Memory B cell (primary cell): ENCODE data around the gene THAP2.
"Not testable (repeated sequence)": the region's sequence is repeated elsewhere in the genome, so short reads cannot be mapped to it uniquely, and the experiment has no call there.

Experiments used
- ATAC-seq: fragments of 150-1000 bp; cut with Tn5 transposase; 2 replicates; pipeline ENCODE4 v1.10.0; 2021; ENCODE audit warnings: low read depth, mild to moderate bottlenecking, moderate library complexity
- DNase-seq, 2 donors: peaks; one replicate each; pipeline ENCODE4 v3.0.0; 2022; ENCODE audit warnings: low spot score in 2 of 2
- H3K27ac Mint-ChIP-seq: one replicate; pipeline ENCODE4 v1.8.0; 2022; ENCODE audit warnings: mild to moderate bottlenecking, moderate library complexity, mixed read lengths
- H3K27me3 Mint-ChIP-seq: one replicate; pipeline ENCODE4 v1.8.0; 2022; ENCODE audit warnings: mixed read lengths
- H3K36me3 Mint-ChIP-seq: one replicate; pipeline ENCODE4 v1.8.0; 2022; ENCODE audit warnings: mild to moderate bottlenecking, mixed read lengths
- H3K4me1 Mint-ChIP-seq: one replicate; pipeline ENCODE4 v1.8.0; 2022; ENCODE audit warnings: mixed read lengths
- H3K4me3 Mint-ChIP-seq: one replicate; pipeline ENCODE4 v1.8.0; 2022; ENCODE audit warnings: mild to moderate bottlenecking, moderate library complexity, mixed read lengths
- H3K9me3 Mint-ChIP-seq: one replicate; pipeline ENCODE4 v1.8.0; 2022; ENCODE audit warnings: mixed read lengths

THAP2 gene

DNA sequence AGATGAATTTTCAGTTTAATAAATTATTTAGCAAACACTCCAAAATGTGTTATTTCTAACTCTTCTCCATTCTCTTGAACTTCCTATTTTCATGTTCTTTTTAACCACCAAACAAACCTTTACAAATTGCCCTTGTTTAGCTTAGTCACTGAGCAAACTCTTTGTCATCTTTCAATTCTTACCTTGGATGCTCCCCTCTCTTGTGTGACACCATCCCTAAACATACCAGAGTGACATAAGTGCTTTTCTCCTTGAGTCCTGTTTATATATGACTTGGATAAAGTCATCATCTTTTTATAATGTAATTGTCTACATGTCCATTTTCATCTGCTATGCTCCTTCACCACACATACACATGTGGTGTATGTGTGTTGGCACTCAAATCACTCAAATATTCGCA lies 18.4 kb downstream of the THAP2 start:
- no peaks in the 10 kb centered on the region for H3K9me3 Mint-ChIP-seq
- no peaks in the 10 kb centered on the region for H3K27me3 Mint-ChIP-seq
- ATAC-seq = no peak
- no peak overlapping the region for H3K4me3 Mint-ChIP-seq
- H3K4me1 Mint-ChIP-seq = peaks cover 2% of the 10 kb centered on the region
- no peaks in the 10 kb centered on the region for H3K36me3 Mint-ChIP-seq
- DNase-seq = no peak
- peak overlapping the region; percentile 1 for H3K27ac Mint-ChIP-seq

DNA sequence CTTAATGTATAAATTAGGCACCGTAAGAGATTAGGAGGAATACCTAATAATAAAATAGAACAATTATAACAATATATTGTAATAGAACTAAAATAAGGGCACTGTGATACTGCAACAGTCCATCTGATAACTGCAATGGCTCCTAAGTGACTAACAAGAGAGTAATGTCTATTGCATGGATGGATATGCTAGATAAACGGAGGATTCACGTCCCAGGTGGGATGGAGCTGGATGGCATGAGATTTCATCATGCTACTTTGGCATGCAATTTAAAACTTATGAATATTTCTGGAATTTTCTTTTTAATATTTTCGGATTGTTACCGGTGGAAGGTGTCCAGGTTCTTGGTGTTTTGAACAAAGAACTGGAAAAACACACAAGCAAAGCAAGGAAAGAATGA lies 19.5 kb downstream of the THAP2 start:
- Mint-ChIP-seq H3K36me3 (no peaks in the 10 kb centered on the region), H3K27ac (no peak overlapping the region), H3K4me3 (no peak overlapping the region), H3K27me3 (no peaks in the 10 kb centered on the region), H3K4me1 (peaks cover 4% of the 10 kb centered on the region), H3K9me3 (no peaks in the 10 kb centered on the region)
- DNase-seq = no peak
- no peak for ATAC-seq

DNA sequence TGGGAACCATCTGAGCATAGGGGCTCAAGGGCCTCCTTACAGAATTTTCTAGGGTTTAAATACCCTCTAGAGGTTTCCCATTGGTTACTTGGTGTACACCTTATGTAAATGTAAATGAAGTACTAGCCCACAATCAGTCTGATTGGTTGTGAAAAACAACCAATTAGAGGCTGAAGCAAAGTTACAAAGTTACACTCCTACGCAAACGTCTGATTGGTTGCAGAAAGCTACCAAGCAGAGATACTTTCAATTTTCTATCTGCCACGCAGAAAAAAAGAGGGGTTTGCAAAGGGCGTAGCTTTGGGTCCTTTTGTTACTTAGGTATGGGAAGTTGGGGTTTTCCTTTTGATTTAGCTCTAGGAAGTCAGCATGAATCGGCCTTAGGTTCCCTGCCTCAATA lies 20.0 kb downstream of the THAP2 start:
- DNase-seq (no peak), ATAC-seq (no peak)
- Mint-ChIP-seq H3K27ac (no peak overlapping the region), H3K27me3 (no peaks in the 10 kb centered on the region), H3K4me3 (no peak overlapping the region), H3K36me3 (no peaks in the 10 kb centered on the region), H3K4me1 (peaks cover 5% of the 10 kb centered on the region), H3K9me3 (no peaks in the 10 kb centered on the region)

DNA sequence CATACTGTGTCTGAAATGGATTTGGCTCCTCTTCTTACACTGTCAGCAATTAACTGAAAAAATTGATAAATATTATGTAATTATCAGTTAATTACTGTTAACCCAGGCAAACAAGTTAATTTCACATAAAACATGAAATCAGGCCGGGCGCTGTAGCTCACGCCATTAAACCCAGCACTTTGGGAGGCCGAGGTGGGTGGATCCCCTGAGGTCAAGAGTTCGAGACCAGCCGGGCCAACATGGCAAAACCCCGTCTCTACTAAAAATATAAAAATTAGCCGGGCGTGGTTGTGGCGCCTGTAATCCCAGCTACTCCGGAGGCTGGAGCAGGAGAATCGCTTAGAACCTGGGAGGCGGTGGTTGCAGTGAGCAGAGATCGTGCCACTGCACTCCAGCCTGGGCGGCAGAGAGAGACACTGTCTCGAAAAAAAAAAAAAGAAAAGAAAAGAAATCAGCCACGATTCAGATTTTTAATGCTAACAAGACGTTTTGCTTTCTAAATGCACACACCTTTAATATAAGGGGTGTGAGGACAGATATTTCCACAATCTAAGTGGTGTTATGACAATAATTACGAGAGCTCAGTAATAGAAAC lies 21.3 kb downstream of the THAP2 start:
- H3K27ac Mint-ChIP-seq = peak overlapping the region; percentile 94
- no peaks in the 10 kb centered on the region for H3K36me3 Mint-ChIP-seq
- no peak for ATAC-seq
- no peaks in the 10 kb centered on the region for H3K9me3 Mint-ChIP-seq
- no peaks in the 10 kb centered on the region for H3K27me3 Mint-ChIP-seq
- H3K4me3 Mint-ChIP-seq = peak overlapping the region; percentile 93
- DNase-seq = no peak
- peaks cover 9% of the 10 kb centered on the region for H3K4me1 Mint-ChIP-seq

DNA sequence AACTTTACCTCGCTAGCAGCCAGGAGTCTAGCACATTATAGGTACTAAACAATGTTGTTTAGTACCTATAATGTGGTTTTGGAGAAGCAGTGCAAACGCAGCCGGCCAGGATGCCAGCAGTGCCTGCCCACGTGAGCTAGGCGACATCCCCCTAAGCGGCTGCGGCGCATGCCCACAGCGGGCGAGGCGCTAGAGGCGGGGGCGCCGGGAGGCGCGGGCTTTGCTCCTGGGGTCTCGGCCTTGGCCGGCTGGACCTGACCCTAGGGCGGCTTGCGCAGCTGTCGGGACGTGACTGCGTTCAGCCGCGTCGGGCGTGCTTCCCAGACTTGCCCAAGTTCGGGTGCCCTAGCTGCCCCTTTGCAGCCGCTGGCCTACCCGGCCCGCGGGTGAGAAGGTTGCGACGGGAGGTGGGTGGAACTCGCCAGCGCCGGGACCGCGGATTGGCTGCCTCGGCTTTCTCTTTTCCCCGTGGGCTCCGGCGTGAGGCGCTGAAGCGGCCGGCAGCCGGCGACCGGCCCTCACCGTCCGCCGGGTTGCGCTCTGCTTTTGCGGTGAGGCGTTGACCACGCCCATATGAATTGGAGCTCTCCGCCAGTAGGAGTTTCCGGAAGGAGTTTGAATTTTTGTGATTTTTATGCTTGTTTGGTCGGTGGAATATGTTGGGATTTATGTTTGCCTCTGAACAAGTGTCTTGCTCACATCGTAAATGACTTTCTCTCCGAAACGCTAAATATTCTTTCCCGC lies 22.0 kb downstream of the THAP2 start, which contains the start of gene TMEM19:
TSS of gene TMEM19 (plus strand) at position 169 of the 744 bp plus-strand sequence. CDS start 599 bp downstream, outside the sequence.
- peak within 1 kb of the TSS; percentile 94 for H3K27ac Mint-ChIP-seq
- H3K4me1 Mint-ChIP-seq = peaks cover 9% of the 10 kb centered on the region
- peak; percentile 81 to 91 for DNase-seq
- no peaks in the 10 kb centered on the region for H3K27me3 Mint-ChIP-seq
- H3K9me3 Mint-ChIP-seq = no peaks in the 10 kb centered on the region
- no peaks in the 10 kb centered on the region for H3K36me3 Mint-ChIP-seq
- peak within 1 kb of the TSS; percentile 93 for H3K4me3 Mint-ChIP-seq
- peak; percentile 85 for ATAC-seq

DNA sequence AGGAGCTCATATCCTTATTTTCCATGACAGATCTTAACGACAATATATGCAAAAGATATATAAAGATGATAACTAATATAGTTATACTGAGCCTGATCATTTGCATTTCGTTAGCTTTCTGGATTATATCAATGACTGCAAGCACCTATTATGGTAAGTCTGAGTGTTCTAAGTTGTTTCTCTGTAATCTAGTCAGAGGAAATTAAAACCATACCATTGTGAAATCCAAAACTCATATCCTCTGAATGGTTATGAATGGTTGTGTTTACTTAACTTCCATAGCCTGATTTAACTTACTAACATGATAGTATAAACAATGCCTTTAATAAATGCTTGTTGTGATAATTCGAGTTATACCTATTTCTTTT lies 22.5 kb downstream of the THAP2 start:
- Mint-ChIP-seq H3K4me1 (peaks cover 10% of the 10 kb centered on the region), H3K36me3 (no peaks in the 10 kb centered on the region), H3K27ac (peak overlapping the region; percentile 94), H3K27me3 (no peaks in the 10 kb centered on the region), H3K9me3 (no peaks in the 10 kb centered on the region), H3K4me3 (peak overlapping the region; percentile 93)
- DNase-seq = no peak
- no peak for ATAC-seq

DNA sequence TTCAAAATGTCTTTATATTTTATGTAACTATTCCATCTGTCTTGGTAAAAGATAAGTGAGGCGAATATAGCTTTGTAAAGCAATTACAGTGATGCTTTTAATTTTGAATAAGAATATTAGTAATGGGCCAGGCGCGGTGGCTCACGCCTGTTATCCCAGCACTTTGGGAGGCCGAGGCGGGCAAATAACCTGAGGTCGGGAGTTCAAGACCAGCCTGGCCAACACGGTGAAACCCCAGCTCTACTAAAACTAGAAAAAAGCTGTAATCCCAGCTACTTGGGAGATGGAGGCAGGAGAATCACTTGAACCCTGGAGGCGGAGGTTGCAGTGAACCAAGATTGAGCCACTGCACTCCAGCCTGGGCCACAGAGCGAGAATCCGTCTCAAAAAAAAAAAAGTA lies 23.1 kb downstream of the THAP2 start:
- Mint-ChIP-seq H3K4me1 (peaks cover 15% of the 10 kb centered on the region), H3K27ac (peak overlapping the region; percentile 94), H3K4me3 (peak overlapping the region; percentile 93)
- ATAC-seq, H3K36me3 Mint-ChIP-seq, DNase-seq, H3K9me3 Mint-ChIP-seq, H3K27me3 Mint-ChIP-seq: not testable (repeated sequence)

DNA sequence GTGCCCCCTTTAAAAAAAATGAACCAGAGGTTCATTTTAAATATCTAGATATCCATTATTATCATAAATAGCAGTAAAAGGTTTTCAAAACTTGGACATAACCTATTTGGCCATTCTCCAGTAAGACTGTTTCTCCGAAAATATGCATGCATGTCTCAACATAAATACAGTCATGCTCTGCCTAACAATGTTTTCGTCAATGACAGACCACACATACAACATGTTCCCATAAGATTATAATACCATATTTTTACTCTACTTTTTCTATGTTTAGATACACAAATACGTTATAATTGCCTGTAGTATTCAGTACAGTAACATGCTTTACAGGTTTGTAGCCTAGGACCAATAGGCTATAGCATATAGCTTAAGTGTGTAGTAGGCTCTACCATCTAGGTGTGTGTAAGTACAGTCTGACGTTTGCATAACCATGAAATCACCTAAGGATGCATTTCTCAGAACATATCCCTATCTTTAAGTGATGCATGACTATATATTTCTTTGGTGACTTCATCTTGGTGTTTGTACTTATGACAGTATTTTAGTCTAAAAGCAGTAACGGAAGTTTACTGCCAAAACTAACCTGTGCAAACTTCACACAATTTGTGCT lies 25.0 kb downstream of the THAP2 start:
- no peak for DNase-seq
- H3K27ac Mint-ChIP-seq = peak overlapping the region; percentile 94
- peaks cover 26% of the 10 kb centered on the region for H3K4me1 Mint-ChIP-seq
- peak overlapping the region; percentile 93 for H3K4me3 Mint-ChIP-seq
- no peaks in the 10 kb centered on the region for H3K9me3 Mint-ChIP-seq
- peaks cover 4% of the 10 kb centered on the region for H3K36me3 Mint-ChIP-seq
- ATAC-seq = no peak
- no peaks in the 10 kb centered on the region for H3K27me3 Mint-ChIP-seq

DNA sequence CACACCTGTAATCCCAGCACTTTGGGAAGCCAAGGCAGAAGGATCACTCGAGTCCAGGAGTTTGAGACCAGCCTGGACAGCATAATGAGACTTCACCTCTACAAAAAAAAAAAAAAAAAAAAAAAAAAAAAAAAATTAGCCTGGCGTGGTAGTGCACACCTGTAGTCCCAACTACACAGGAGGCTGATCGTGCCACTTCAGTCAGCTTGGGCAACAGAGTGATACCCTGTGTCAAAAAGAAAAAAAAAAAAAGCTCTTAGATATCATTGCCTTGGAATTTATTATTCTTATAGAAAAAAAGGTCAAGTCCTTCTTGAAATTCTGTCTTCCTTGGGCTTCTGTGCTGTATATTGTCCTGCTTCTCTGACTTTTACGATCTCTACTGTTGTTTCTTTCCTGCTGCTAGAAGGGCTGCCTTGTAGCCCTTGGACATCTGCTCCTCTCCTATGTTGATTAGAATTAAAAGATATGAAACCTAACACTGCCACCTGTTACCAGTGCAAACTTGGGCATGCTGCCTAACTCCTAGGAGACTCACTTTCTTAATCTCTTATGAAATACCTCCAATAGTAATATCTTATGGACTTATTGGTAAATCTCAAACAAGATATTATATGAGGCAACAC lies 27.5 kb downstream of the THAP2 start:
- Mint-ChIP-seq H3K27me3 (no peaks in the 10 kb centered on the region), H3K27ac (peak overlapping the region; percentile 57), H3K36me3 (peaks cover 6% of the 10 kb centered on the region), H3K4me3 (peak overlapping the region; percentile 53), H3K4me1 (peaks cover 36% of the 10 kb centered on the region), H3K9me3 (no peaks in the 10 kb centered on the region)
- DNase-seq (no peak), ATAC-seq (no peak)

DNA sequence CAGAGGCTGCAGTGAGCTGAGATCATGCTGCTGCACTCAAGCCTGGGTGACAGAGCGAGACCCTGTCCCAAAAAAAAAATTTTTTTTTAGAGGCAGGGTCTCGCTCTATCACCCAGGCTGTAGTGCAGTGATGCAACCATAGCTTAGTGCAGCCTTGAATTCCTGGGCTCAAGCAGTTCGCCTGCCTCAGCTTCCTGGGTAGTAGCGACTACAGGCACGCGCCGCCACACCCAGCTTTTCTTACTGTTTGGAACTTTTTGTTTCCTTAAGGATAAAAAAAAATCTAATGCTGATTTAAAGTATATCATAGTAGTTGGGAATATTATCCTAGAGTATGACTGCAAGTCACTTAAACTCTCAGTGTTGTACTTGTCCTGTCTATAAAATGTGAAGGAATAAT lies 29.0 kb downstream of the THAP2 start:
- peaks cover 35% of the 10 kb centered on the region for H3K4me1 Mint-ChIP-seq
- H3K27me3 Mint-ChIP-seq = no peaks in the 10 kb centered on the region
- ATAC-seq (no peak), DNase-seq (no peak)
- H3K4me3 Mint-ChIP-seq = no peak overlapping the region
- peak overlapping the region; percentile 91 for H3K27ac Mint-ChIP-seq
- H3K9me3 Mint-ChIP-seq = no peaks in the 10 kb centered on the region
- H3K36me3 Mint-ChIP-seq = peaks cover 8% of the 10 kb centered on the region

DNA sequence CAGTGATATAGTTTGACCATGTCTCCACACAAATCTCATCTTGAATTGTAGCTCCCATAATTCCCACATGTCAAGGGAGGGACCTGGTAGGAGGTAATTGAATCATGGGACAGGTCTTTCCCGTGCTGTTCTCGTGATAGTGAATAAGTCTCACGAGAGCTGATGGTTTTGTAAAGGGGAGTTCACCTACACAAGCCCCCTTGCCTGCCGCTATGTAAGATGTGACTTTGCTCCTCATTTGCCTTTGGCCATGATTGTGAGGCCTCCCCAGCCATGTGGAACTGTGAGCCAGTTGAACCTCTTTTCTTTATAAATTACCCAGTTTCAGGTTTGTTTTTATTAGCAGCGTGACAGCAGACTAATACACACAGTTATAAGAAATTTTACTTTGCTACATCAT lies 29.6 kb downstream of the THAP2 start:
- DNase-seq, H3K27me3 Mint-ChIP-seq, H3K9me3 Mint-ChIP-seq, ATAC-seq: not testable (repeated sequence)
- Mint-ChIP-seq H3K4me1 (peaks cover 39% of the 10 kb centered on the region), H3K36me3 (peaks cover 10% of the 10 kb centered on the region), H3K4me3 (peak overlapping the region; percentile 77), H3K27ac (peak overlapping the region; percentile 91)

DNA sequence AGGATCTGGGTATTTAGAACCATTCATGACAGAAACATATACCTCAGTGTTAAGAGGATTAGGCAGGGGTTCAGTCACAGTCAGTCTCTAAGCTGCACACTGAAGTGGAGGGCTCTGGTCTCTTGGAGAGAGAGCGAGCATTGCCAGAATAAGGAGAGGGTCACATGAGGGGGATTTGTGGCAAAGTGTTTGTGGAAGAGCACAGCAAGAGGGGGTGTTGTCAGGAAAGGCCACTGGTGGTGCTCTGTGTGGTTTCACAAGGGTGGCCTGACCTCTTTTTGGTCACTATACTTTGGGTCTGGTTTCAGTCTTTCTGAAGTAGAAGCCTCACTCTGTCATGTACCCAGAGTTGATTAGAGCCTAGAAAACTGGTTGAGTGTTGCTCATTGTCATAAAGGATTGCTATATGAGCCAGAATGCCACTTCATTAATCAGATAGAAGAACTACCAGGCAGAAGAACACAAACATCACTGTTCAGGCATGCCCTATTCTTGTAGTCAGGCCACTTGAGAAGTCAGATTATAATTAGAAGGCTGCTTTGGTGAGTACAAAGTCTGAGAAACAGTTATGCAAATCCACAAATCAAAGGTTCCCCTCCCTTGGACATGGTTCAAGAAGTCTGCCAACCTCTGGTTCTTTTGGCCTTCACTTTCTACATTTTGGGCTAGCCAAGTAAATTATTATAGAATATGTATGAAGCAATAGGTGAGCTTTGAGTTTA lies 30.2 kb downstream of the THAP2 start:
- Mint-ChIP-seq H3K27me3 (no peaks in the 10 kb centered on the region), H3K27ac (peak overlapping the region; percentile 91), H3K4me3 (peak overlapping the region; percentile 77), H3K36me3 (peaks cover 13% of the 10 kb centered on the region), H3K4me1 (peaks cover 40% of the 10 kb centered on the region), H3K9me3 (no peaks in the 10 kb centered on the region)
- DNase-seq = peak in 1 of 2 donors; percentile 40
- ATAC-seq = peak; percentile 88

DNA sequence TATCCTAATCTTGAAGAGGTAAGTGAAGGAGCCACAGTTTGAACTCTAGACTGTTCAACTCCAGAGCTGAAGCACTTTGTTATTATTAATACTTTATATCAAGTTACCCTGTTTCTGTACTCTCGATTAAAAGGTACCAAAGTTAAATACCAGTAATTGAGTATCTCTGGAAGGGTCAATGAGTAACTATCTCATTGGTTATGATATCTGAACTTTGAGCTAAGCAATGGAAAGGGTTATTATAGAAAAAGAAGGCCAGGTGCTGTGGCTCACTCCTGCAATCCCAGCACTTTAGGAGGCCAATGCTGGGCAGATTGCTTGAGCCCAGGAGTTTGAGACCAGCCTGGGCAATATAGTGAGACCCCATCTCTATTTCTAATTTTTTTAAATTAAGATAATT lies 31.7 kb downstream of the THAP2 start:
- ATAC-seq = no peak
- no peak overlapping the region for H3K27ac Mint-ChIP-seq
- H3K4me1 Mint-ChIP-seq = peaks cover 37% of the 10 kb centered on the region
- no peaks in the 10 kb centered on the region for H3K9me3 Mint-ChIP-seq
- DNase-seq = no peak
- peaks cover 23% of the 10 kb centered on the region for H3K36me3 Mint-ChIP-seq
- H3K27me3 Mint-ChIP-seq = no peaks in the 10 kb centered on the region
- no peak overlapping the region for H3K4me3 Mint-ChIP-seq

DNA sequence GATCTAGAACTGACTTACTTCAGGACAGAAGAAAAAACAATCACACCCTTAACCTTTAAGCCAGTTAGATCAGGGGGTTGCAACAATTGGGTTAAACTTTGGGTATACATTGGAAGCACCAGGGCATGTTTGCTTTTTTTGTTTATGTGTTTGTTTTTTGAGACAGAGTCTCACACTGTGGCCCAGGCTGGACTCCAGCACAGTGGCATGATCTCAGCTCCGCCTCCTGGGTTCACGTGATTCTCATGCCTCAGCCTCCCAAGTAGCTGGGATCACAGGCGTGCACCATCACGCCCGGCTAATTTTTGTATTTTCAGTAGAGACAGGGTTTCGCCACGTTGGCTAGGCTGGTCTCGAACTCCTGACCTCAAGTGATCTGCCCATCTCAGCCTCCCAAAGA lies 38.1 kb downstream of the THAP2 start:
- H3K4me3 Mint-ChIP-seq, H3K27me3 Mint-ChIP-seq, DNase-seq, H3K9me3 Mint-ChIP-seq, ATAC-seq: not testable (repeated sequence)
- peaks cover 30% of the 10 kb centered on the region for H3K36me3 Mint-ChIP-seq
- peak overlapping the region; percentile 55 for H3K27ac Mint-ChIP-seq
- peaks cover 10% of the 10 kb centered on the region for H3K4me1 Mint-ChIP-seq
